GM12874 (cell line): ENCODE data around the gene CREB5.
A peak's percentile ranks its signal among the peaks of the same experiment; 100 is the strongest.

ENCODE experiments used
- CTCF ChIP-seq: IDR thresholded peaks from 2 replicates; pipeline ENCODE4 v1.5.1; 2011; ENCODE audit warnings: low read depth, mild to moderate bottlenecking, control low read depth, low read length, moderate library complexity; ENCODE audit not compliant: insufficient read depth

Gene CREB5

GRCh38 chr7:28607855-28608193 lies 195.5 kb downstream of the CREB5 start:
- no peak for TF ChIP-seq CTCF

- TF ChIP-seq CTCF = no peak
Measured at GRCh38 chr7:28608237-28608656, 195.9 kb downstream of the CREB5 start.

GRCh38 chr7:28608731-28609130 lies 196.4 kb downstream of the CREB5 start:
- TF ChIP-seq CTCF = no peak

- TF ChIP-seq CTCF = no peak
Measured at GRCh38 chr7:28609608-28610007, 197.3 kb downstream of the CREB5 start.

GRCh38 chr7:28613262-28613661 lies 200.9 kb downstream of the CREB5 start:
- no peak for TF ChIP-seq CTCF

GRCh38 chr7:28615091-28615490 lies 202.8 kb downstream of the CREB5 start:
- TF ChIP-seq CTCF = peak; percentile 24; the same call in 1 of the 2 replicates

- no peak for TF ChIP-seq CTCF
Measured at GRCh38 chr7:28617308-28617880, 205.1 kb downstream of the CREB5 start.

GRCh38 chr7:28618383-28618782 lies 206.1 kb downstream of the CREB5 start:
- no peak for TF ChIP-seq CTCF
